Stimulated activated CD8-positive, alpha-beta memory T cell treated with anti-CD3 and anti-CD28 coated beads, Interleukin-4, amount 100 ng/mL, for 4 hours (primary cell): ENCODE measurements around the gene RHOD.

Experiments
- DNase-seq, 2 donors: peaks; one replicate each; pipeline ENCODE4 v3.0.0-alpha.2; 2020; ENCODE audit warnings: low read depth in 2 of 2, low spot score in 1 of 2

RHOD gene

DNA sequence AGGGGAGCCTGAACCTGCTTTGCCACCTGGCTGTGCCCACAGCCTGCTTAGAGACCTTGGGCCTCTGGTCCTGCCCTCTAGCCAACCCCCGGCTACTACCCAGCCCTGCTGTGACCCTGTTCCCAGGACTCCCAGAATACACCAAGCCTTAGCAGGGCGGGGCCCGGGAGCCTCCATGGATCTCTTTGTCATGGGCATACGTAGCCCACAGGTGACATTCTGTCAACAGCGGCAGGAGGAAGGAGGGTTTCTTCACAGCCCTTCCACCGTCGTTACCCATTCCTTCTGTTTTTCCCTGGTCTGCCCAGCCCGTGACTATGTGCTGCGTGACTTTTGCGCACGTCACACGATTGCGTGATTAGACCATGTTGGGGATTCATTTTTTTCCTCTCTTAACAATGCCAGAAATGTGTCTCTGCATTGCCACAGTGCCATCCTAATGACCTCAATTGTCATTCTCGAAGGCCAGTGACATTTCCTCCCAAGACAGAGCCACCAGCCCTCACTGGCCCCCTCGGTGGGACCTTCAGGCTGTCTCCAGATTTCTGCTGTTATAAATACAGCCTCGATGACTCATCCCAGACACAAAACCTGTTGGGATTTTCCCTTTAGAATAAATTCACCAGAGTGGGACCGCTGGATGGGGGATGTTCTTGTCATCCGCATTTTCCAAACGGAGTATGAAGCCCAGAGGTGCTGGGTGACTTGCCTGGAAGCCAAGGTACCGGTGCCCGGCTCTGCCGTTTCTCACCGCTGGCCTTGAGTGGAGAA, 24.7 kb upstream of the RHOD start:
- DNase-seq: no peak

DNA sequence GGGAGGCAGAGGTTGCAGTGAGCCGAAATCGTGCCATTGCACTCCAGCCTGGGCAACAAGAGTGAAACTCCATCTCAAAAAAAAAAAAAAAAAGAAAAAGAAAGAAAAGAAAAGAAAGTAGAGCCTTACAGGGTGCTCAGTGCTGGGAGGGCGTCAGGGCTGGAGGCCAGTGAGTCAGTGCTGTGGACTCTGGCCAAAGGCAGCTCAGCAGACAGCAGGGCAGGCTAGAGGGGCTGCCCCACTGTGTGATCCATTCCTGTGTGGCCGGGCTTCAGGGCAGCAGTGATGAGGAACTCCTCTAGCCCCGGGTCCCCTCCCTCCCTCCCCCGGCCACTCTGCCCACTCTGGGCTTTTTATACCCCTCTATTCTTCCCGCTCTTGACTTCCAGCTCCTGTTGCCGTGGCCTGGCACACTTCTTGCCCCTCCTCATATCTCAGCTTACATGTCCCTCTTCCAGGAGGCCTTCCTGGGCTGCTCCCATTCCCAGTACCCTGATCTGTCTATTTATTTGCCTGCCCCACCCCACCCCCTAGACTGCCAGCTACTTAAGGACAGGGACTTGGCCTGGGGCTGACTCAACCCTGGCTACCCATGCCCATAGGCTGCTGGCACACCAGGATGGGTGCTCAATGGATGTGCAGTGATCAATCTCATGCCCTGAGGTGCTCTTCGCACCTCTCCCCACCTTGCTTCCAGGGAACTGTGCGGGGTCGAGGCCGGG, 23.7 kb upstream of the RHOD start:
- no peak for DNase-seq

DNA sequence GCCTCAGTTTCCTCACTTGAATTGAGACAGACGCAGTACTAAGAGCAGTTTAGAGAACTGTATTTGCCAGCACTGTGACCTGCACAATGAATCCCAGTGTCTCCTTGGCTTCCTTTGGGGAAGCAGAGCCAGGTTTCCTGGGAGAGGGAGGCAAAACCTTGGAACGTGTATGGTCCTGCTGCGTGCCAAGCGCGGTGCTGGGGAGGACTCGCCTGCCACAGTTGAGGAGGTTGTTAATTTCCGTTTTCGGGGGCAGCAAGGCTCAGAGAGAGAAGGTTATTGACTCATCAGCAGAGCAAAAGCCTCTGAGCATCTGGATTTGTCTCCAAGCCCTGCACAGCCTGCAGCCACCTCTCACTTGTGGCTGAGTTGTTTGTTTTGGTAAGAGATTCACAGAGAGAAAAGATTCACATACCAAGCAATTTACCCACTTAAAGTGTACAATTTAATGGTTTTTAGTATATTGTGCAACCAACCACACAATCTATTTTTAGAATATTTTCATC, 22.9 kb upstream of the RHOD start:
- no peak for DNase-seq

DNA sequence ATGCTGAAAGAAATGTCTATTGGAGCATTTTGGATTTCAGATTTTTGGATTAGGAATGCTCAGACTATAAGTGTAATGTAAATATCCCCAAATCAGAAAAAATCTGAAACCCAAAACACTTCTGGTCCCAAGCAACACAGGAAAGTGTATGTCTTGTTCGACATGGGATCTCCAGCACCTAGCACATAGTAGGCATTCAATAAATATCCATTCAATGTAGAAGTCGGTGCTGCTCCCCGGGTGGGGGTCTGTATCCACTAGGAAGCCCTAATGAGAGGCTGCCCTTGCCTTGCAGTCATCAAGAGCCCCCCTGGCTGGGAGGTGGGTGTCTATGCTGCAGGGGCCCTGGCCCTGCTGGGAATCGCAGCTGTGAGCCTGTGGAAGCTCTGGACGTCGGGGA, 22.3 kb upstream of the RHOD start:
- DNase-seq: no peak

DNA sequence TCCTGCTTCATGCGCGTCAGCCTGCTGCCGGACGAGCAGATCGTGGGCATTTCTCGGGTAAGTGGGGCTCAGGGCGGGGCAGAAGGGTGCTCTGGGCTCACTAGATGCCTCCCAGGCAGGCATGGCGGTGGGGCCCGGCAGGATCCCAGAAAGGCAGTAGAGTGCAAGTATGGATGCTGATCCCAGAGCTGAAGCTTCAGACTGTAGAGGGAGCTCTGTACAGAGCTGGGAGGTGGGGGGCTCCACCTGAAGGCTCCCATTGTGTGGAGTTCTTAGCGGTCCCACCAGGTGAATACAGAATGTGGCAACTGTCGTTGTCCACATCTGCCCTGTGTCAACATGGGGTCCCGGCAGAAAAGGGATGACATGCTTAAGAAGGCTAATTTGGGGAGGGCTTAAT, 16.5 kb upstream of the RHOD start:
- no peak for DNase-seq

DNA sequence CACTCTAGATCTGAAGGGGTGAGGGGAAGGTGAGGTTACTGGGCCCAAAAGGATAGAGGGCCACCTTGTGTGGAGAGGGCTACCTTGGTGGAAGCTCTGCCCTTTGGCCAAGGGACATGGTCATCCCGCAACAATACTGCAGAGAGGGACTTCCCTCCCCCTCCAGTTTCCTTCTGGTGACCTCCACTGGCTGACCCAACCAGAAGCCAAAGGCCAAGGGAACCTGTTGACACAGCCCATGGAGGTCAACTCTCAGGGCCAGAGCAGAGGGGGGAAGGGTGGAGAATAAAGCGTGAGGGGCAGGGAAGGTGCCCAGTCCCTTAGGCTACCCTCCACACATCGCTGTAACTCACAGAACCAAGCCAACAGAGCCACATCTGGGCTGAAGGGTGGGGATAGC, 15.0 kb upstream of the RHOD start:
- no peak for DNase-seq

DNA sequence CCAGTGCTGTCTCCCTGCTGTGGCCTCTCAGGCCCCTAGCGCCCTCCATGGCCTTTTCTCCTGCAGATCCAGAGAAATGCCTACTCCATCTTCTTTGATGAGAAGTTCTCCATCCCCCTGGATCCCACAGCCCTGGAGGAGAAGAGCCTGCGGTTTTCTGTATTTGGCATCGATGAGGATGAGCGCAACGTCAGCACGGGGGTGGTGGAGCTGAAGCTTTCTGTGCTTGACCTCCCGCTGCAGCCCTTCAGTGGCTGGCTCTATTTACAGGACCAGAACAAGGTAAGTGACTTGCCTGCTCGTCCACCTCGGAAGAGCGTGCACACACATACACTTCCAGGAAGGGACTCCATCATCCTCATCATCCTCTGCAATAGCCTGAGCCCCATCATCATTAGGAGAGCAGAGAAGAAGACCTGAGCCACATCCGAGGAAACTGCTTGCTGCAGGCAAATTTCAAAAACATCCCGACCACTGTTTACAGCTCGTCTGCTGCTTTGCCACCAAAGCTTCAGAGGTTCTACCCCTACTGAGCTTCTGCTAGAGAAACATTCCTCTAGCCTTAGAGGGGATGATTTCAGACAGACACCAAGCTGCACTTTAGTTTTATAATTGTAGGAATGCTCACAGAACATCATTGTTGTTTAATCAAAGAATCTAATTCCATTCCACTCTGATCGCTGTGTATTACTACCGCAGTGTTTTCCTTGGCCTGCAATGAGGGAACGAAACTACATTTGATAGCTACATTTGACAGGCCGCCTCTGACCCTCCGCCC, 12.9 kb upstream of the RHOD start:
- DNase-seq: no peak

DNA sequence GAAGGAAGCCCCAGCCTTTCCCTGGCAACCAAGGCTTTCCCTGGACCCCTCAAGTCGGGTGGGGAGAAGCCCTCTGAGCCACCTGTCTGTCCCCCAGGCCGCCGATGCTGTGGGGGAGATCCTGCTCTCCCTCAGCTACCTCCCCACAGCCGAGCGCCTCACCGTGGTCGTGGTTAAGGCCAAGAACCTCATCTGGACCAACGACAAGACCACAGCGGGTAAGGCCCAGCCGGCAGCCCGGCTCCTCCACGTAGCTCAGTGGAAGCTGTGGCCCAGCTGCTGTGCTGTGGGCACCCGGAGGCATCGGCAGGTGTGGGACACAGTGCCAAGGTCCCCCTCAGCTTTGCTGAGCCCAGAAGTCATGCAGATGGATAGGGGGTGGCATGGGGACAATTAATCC, 12.2 kb upstream of the RHOD start:
- DNase-seq: no peak

DNA sequence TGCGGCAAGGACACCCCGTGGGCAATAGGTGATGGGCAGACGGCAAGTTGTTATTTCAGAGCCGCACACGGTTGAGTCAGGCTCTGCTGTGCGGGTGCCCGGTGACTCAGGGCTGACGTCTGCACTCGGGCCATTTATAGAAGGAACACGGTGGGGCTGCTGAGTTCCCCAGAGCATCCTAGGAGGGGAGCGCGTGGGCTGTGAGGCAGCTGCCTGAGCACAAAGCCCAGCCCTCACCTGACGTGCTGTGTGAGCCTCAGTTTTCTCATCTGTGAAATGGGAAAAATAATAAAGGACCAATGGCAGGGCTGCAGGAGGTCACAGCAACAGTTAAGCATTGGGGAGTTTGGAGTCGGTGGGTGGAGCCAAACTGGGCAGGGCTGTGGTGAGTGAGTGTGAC, 11.3 kb upstream of the RHOD start:
- no peak for DNase-seq

DNA sequence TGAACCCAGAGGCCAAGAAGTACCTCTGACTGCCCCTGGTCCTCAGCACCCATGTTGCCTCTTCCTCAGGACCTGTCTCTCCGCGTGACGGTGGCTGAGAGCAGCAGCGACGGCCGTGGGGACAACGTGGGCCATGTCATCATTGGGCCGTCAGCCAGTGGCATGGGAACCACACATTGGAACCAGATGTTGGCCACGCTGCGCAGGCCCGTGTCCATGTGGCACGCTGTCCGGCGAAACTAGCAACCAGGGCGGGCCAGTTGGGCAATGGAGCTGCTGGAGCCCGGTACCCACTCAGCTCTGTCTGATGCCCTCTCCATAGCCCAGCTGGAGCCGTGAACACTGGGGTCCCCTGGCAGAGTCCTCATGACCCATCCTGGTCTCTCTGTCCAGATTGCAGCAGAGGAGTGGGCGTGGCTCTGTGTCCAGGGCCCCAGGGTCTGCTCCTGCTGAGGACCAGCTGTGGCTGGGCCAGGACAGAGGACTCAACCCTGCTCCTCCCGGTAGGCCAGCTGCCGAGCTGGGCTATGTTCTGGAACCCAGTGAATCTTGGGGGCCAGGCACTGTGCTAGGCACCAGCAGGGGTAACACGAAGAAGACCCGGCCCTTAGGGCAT, 8.0 kb upstream of the RHOD start:
- no peak for DNase-seq

DNA sequence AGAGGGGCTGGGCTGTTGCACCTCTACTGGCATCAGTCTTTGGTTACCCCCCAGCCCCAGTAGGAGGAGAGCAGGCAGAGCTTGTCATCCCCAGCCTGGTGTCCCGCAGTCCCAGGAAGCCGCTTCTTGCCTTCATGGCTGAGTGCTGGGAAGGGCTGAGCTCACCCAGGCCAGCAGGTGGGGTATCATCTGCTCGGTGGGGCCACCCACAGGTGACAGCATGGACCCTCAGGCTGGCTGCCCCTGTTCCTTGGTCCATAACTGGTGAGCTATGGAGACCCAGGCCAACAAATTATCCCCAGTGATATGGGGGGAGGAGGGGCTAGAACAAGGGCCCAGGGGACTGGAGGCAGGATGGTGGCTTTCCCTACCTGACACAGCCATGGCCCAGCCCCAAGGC, 6.5 kb upstream of the RHOD start:
- DNase-seq: no peak

DNA sequence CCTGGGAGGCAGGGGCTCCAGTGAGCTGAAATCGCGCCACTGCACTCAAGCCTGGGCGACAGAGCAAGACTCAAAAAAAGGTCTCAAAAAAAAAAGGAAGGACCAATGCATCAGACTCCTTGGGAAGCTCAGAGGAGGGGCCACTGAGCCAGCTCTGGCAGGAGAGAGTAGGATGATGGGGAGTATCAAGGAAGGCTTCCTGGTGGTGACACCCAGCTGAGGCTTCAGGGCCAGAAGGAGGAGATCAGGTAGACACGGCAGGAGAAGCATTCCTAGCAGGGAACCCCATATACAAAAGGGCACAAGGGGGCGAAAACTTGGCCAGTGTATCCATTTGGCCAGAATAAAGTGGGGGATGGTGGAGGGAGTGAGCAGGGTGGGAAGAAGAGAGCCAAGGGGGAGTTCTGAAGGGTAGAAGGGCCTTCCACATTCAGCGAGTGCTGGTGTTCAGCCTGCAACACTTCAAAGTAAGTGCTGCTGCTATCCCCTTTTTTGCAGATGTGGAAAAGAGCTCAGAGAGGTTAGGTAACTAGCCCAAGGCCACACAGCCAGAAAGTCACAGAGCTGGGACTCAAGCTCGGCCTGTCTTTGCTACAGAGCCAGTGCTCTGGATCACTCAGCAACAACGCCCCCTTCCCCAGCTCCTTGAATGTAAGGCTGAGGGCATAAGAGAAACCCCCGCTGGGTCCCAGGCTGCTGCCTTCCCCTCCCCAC, 5.3 kb upstream of the RHOD start:
- DNase-seq: no peak

DNA sequence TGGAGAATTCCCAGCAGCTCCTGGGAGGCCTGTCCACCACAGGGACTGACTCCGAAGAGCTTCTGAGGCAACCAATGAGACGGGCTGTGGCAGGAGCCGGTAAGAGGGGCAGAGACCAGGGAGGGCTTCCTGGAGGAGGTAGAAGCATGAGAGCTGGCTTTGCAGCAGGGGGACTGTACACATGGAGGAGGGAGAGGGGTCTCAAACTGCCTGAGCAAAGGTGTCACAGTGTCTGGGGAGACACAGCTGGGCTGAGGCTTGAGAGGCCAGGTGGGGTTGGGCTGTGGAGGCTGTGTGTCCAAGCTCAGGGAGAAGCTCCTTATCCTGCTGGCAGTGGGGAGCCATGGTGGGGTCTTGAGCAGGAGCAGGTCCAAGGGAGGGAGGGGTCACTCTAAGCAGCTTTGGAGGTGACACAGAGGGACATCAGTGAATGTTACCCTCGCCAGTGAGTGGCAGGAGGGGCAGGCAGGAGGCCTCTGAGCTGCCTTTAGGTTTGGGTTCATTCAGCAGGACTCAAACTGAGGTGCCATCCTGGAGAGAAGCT, 4.6 kb upstream of the RHOD start:
- no peak for DNase-seq

DNA sequence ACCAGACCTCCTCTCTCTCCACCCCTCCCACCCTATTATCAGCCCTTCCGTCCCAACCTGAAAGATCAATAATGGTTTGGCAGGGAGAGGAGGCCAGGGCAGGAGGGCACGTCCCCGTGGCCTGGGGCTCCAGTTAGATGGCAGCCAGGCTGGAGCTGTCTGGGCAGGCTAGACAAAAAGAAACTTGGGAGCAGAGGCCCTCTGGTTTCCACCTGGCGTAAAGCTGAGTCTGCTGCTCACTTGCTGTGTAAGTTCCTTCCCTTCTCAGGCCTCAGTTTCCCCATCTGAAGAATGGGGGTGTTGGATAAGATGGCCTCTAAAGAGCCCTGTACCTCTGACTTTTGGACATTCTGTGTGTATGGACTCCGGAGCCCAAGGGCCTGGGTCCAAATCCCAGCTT, 3.8 kb upstream of the RHOD start:
- DNase-seq: no peak

DNA sequence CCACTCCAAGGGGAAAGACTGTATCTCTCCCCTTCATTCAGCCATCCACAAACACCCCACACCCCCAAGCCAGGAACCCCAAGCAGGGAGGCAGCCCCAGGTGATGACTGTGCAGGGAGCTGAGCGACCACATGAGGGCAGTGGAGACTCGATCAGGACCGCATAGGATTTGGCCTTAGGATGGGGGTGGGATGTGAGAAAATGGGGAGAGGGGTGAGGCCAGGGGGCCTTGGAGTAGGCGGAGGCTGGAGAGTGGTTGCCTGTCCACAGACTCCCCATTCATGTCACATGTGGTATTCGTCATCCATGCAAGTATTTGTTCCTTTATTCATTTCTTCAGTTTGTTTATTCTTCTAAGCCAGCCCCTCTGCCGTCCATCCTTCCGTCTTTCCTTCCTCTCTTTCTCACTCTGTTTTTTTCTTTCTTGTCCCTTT, 2.7 kb upstream of the RHOD start:
- DNase-seq: no peak

DNA sequence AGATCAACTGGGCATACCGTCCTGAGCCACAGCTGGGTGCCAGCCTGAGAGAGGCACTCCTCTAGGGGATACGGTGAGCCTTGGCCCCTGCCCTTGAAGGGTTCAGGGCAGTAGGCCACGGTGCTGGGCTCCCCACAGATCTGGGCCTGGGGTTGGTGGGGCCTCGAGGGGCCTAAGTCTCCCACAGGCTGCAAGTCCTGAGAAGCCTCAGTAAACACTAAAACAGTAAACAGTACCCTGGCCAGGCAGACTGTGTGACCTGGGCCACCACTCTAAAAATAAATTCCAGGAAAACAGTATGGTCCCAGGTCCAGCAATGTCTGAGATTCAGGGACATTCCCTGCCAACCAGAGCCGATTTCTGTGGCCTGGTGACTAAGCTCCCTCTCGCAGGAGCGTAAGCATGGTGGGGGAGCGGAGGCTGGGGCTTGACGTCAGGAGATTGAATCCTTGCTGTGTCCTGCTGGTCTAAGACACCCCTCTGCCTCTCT, 2.3 kb upstream of the RHOD start:
- DNase-seq: no peak

DNA sequence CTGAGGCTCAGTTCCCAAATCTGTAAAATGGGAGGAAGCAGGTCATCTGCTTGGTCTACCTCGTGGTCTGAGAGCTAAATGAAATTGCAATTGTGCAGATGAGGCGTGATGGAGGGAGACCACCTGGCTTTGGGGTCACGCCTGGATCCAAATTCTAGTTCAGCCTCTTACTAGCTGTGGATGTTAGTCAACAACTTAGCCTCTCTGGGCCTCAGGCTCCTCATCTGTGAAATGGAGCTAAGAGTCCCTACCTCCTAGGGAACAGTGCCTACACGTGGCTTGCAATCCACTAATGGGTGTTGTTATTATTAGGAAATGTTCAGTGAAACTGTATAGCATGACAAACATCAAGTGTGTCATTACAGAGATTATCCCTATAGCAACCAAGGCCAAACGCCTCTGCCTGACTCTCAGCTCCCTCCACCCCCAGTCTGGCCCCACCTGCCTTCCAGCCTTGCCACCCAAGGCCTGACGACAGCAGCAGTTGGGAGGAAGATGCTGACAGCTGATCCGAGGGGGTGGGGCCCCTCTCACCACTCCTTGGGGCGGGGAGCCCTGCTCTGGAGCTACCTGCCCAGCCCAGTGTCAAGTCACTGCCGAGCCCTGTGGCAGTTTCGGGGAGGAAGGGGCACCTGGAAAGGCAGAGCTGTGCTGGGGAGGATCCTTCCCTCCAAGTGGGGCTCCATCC, 1.7 kb upstream of the RHOD start:
- no peak for DNase-seq

DNA sequence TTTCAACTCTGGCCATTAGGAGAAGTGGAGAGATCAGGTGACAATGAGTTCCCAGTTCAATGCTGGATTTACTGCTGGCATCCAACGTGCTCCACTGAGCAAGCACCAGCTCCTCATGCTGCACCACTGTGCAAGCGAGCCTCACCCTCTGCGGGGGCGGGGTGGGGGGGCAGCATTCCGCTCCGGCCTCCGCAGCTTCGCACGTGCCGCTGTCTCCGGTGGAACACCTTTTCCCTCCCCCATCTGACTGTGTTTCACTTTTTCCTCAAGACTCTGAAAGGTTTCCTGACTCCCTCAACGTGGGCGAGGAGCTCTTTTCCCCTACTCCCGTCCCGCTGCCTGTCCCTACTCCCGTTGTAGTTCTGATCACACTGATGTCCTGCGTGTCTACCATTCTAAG, 835 bp upstream of the RHOD start:
- DNase-seq: no peak

DNA sequence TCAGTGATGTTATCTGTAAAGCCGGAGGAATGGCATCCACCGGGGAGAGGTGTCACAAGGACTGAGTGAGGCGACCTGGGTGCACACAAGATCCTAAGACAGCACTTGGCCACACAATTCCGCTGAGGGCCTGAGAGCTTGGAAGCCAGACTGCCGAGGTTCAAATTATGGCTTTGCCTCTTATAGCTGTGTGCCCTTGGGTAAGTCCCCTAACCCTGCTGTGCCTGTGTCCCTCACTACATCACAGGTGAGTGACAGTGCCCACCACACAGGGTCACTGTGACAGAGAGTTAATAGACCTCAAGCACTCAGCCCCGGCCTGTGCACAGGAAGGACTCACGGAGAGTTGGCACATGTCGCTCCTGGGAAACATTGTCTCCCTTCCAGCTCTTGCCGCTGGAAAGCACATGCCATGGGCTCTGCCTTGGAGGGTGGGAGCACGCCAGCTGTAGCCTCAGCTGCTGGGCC, 592 bp downstream of the RHOD start:
- DNase-seq: no peak

DNA sequence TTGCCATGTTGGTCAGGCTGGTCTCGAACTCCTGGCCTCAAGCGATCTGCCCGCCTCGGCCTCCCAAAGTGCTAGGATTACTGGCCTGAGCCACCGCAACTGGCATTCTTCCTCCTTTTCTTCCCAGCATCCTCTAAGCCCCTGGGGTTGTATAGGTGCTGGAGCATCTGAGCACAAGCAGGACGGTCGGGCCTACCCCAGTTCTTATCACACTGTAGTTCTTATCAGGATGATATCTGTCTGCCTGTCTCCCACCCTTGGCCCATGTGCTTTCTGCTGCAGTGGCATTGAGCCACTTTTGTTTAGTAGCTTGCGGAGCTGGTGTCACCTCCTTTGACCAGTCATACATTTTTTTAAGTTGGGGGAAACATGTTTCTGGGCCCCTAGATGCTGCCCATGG, 1.9 kb downstream of the RHOD start:
- no peak for DNase-seq
